ENCODE results near the gene ZBTB25.

Gene ZBTB25

GRCh38 chr14:64501411-64502171, 2.0 kb downstream of the ZBTB25 start:
- Histone ChIP-seq H3K36me3 (ENCODE audit: insufficient read depth, low read length) (peaks cover 14% of the 10 kb centered on the region), H3K9ac (ENCODE audit: low read depth, low read length) (peak overlapping the region; percentile 98), H2AFZ (ENCODE audit: low read depth, low read length) (no peak overlapping the region), H3K27ac (ENCODE audit: low read length) (peak overlapping the region; percentile 97), H3K4me1 (ENCODE audit: insufficient read depth, low read length) (peaks cover 50% of the 10 kb centered on the region), H3K4me3 (ENCODE audit: low read depth in 1 of 2, low read length in 2 of 2) (peak overlapping the region; percentile 2 to 65; a peak in 3 of 4 replicates), H3K4me2 (ENCODE audit: insufficient read depth, low read length) (peak overlapping the region; percentile 81), H4K20me1 (ENCODE audit: insufficient read depth, low read length) (peaks cover 16% of the 10 kb centered on the region), H3K27me3 (ENCODE audit: insufficient read depth, low read length, poor library complexity) (no peaks in the 10 kb centered on the region), H3K9me3 (ENCODE audit: insufficient read depth, low read length, severe bottlenecking) (no peaks in the 10 kb centered on the region), H3K79me2 (ENCODE audit: insufficient read depth, low read length) (peaks cover 92% of the 10 kb centered on the region)
- DNase-seq, result peak; percentile 33
- TF ChIP-seq CTCF (IDR thresholded peaks at IDR 0.05; ENCODE audit: borderline replicate concordance, extremely low read depth, low read length, poor library complexity, severe bottlenecking), result no peak
- TF ChIP-seq EZH2 (IDR thresholded peaks at IDR 0.05; ENCODE audit: borderline replicate concordance, low read depth, low read length, severe bottlenecking), result no peak
- ATAC-seq (ENCODE audit: insufficient read depth, low read depth), result no peak

- Histone ChIP-seq H3K27me3 (ENCODE audit: insufficient read depth, low read length, poor library complexity) (no peaks in the 10 kb centered on the region), H2AFZ (ENCODE audit: low read depth, low read length) (no peak overlapping the region), H3K4me3 (ENCODE audit: low read depth in 1 of 2, low read length in 2 of 2) (no peak overlapping the region), H3K9me3 (ENCODE audit: insufficient read depth, low read length, severe bottlenecking) (no peaks in the 10 kb centered on the region), H3K36me3 (ENCODE audit: insufficient read depth, low read length) (peaks cover 18% of the 10 kb centered on the region), H3K79me2 (ENCODE audit: insufficient read depth, low read length) (peaks cover 87% of the 10 kb centered on the region), H4K20me1 (ENCODE audit: insufficient read depth, low read length) (peaks cover 7% of the 10 kb centered on the region), H3K9ac (ENCODE audit: low read depth, low read length) (peak overlapping the region; percentile 98), H3K4me2 (ENCODE audit: insufficient read depth, low read length) (peak overlapping the region; percentile 81), H3K4me1 (ENCODE audit: insufficient read depth, low read length) (peaks cover 39% of the 10 kb centered on the region), H3K27ac (ENCODE audit: low read length) (peak overlapping the region; percentile 70)
- no peak for ATAC-seq (ENCODE audit: insufficient read depth, low read depth)
- no peak for DNase-seq
- TF ChIP-seq EZH2 (IDR thresholded peaks at IDR 0.05; ENCODE audit: borderline replicate concordance, low read depth, low read length, severe bottlenecking), result no peak
- no peak for TF ChIP-seq CTCF (IDR thresholded peaks at IDR 0.05; ENCODE audit: borderline replicate concordance, extremely low read depth, low read length, poor library complexity, severe bottlenecking)
These were observed 3.5 kb downstream of the ZBTB25 start for GRCh38 chr14:64500088-64500487.

GRCh38 chr14:64496764-64497163, 6.9 kb downstream of the ZBTB25 start:
- Histone ChIP-seq H3K36me3 (ENCODE audit: insufficient read depth, low read length) (peaks cover 30% of the 10 kb centered on the region), H4K20me1 (ENCODE audit: insufficient read depth, low read length) (peaks cover 7% of the 10 kb centered on the region), H3K9me3 (ENCODE audit: insufficient read depth, low read length, severe bottlenecking) (no peaks in the 10 kb centered on the region), H3K27ac (ENCODE audit: low read length) (no peak overlapping the region), H2AFZ (ENCODE audit: low read depth, low read length) (no peak overlapping the region), H3K4me1 (ENCODE audit: insufficient read depth, low read length) (peaks cover 27% of the 10 kb centered on the region), H3K4me3 (ENCODE audit: low read depth in 1 of 2, low read length in 2 of 2) (no peak overlapping the region), H3K79me2 (ENCODE audit: insufficient read depth, low read length) (peaks cover 81% of the 10 kb centered on the region), H3K4me2 (ENCODE audit: insufficient read depth, low read length) (no peak overlapping the region), H3K27me3 (ENCODE audit: insufficient read depth, low read length, poor library complexity) (no peaks in the 10 kb centered on the region), H3K9ac (ENCODE audit: low read depth, low read length) (no peak overlapping the region)
- TF ChIP-seq CTCF (IDR thresholded peaks at IDR 0.05; ENCODE audit: borderline replicate concordance, extremely low read depth, low read length, poor library complexity, severe bottlenecking), result no peak
- TF ChIP-seq EZH2 (IDR thresholded peaks at IDR 0.05; ENCODE audit: borderline replicate concordance, low read depth, low read length, severe bottlenecking), result no peak
- DNase-seq, result no peak
- ATAC-seq (ENCODE audit: insufficient read depth, low read depth), result no peak
